K562 (cell line): Measurements from ENCODE around the gene TEX52. TPM values are rescaled to one million over a fixed set of nuclear protein-coding genes. Genes with fewer than 3 reads are reported as not detected.
A peak's percentile ranks its signal among the peaks of the same experiment; 100 is the strongest.

Experiments
- ATAC-seq: fragments of 200-7000 bp; cut with Tn5 transposase; 3 replicates; pipeline ENCODE4 v1.9.1; 2020; ENCODE audit warnings: moderate library complexity
- BruUV-seq: library from RNA; stranded (reverse); fragments of 400-500 nt; replicated peaks from 2 replicates; lab custom pipeline; 2021; lab: Mats Ljungman, UMichigan
- CTCF ChIA-PET: fragments of 300-600 bp; formaldehyde crosslinking; extraction: SDS; loops from one replicate; lab custom pipeline; 2021; ENCODE audit warnings: low intra/inter-chr PET ratio; lab: Yijun Ruan, JAX
- POLR2A ChIA-PET: fragments of 300-600, 350-650 bp; sonication (Branson Sonifier 250); formaldehyde crosslinking; extraction: SDS; loops from one replicate; lab custom pipeline; 2021; ENCODE audit warnings: antibody characterized with exemption, inconsistent platforms; lab: Yijun Ruan, JAX
- DNase-seq, 4 experiments: peaks; one replicate each; pipeline versions ENCODE4 v3.0.0 to v3.0.0-alpha.2; 2011 to 2018; ENCODE audit warnings: low spot score in 3 of 4, mixed read lengths in 3 of 4; ENCODE audit errors: extremely low read depth in 1 of 4
- FAIRE-seq: peaks from 2 replicates; lab custom pipeline; 2011; peaks lifted over from hg19 to GRCh38; lab: Jason Lieb, UNC
- H2AFZ ChIP-seq: 2 replicates; pipeline ENCODE4 v1.6.0; 2011; ENCODE audit warnings: low read depth, low read length, control low read depth, inconsistent platforms
- H3K27ac ChIP-seq: fragments of 200-600 bp; 3 replicates; pipeline ENCODE4 v1.8.0; 2011; ENCODE audit warnings: low read depth, mild to moderate bottlenecking, control low read depth, inconsistent platforms, low read length, moderate library complexity, mixed read lengths; ENCODE audit errors: extremely low read depth
- H3K27me3 ChIP-seq, 2 experiments: fragments of 300-600 bp in 1 of 2; 2 replicates in 1 of 2; 3 replicates in 1 of 2; pipeline versions ENCODE4 v1.6.0 to v1.8.0; 2011; ENCODE audit warnings: inconsistent platforms in 2 of 2, low read length in 2 of 2, mild to moderate bottlenecking in 1 of 2, mixed read lengths in 1 of 2, moderate library complexity in 1 of 2; ENCODE audit not compliant: control insufficient read depth in 2 of 2, insufficient read depth in 2 of 2
- H3K36me3 ChIP-seq: fragments of 300-600 bp; 3 replicates; pipeline ENCODE4 v1.8.0; 2011; ENCODE audit warnings: mild to moderate bottlenecking, low read length, inconsistent platforms; ENCODE audit not compliant: control insufficient read depth, insufficient read depth
- H3K4me1 ChIP-seq, 2 experiments: fragments of 200-600 bp in 1 of 2; replicated peaks in 1 of 2; 2 replicates in 1 of 2; 3 replicates in 1 of 2; pipeline versions ENCODE4 v1.5.1 to v1.8.0; 2011; ENCODE audit warnings: inconsistent platforms in 2 of 2, low read length in 2 of 2, mild to moderate bottlenecking in 1 of 2, mixed read lengths in 1 of 2, moderate library complexity in 1 of 2; ENCODE audit not compliant: control insufficient read depth in 2 of 2, insufficient read depth in 2 of 2
- H3K4me2 ChIP-seq: 2 replicates; pipeline ENCODE4 v1.6.1; 2011; ENCODE audit warnings: low read length, control low read depth, inconsistent platforms, mixed read lengths; ENCODE audit not compliant: insufficient read depth
- H3K4me3 ChIP-seq: fragments of 200-600 bp; sonication (generic), shearing (Covaris generic); 2 replicates; pipeline ENCODE4 v1.5.1; 2016; ENCODE audit warnings: control low read depth, inconsistent platforms
- H3K79me2 ChIP-seq: fragments of 200-600 bp; 3 replicates; pipeline ENCODE4 v1.8.0; 2011; ENCODE audit warnings: low read length, inconsistent platforms; ENCODE audit not compliant: control insufficient read depth, insufficient read depth
- H3K9ac ChIP-seq, 2 experiments: 2 replicates each; pipeline versions ENCODE4 v1.6.0 to v1.6.1; 2011; ENCODE audit warnings: low read depth in 2 of 2, low read length in 2 of 2, control low read depth in 1 of 2, inconsistent platforms in 1 of 2, mild to moderate bottlenecking in 1 of 2, mixed read lengths in 1 of 2; ENCODE audit not compliant: insufficient read depth in 1 of 2
- H3K9me1 ChIP-seq: one replicate; pipeline ENCODE4 v1.6.0; 2011; ENCODE audit warnings: inconsistent platforms, mild to moderate bottlenecking, low read length, moderate library complexity; ENCODE audit not compliant: control insufficient read depth, insufficient read depth
- H3K9me3 ChIP-seq: replicated peaks from 2 replicates; pipeline ENCODE4 v1.5.1; 2011; ENCODE audit warnings: low read depth, low read length, inconsistent platforms; ENCODE audit not compliant: control insufficient read depth, insufficient read depth
- H4K20me1 ChIP-seq: replicated peaks from 2 replicates; pipeline ENCODE4 v1.6.1; 2011; ENCODE audit warnings: low read length, inconsistent platforms, mixed read lengths; ENCODE audit not compliant: control insufficient read depth, insufficient read depth
- CREB1 ChIP-seq, 2 experiments: sonication (generic) in 1 of 2; formaldehyde crosslinking in 1 of 2; IDR thresholded peaks; 2 replicates each; pipeline versions ENCODE4 v1.6.1 to v1.8.0; 2012 to 2022; ENCODE audit warnings: inconsistent platforms in 1 of 2, mild to moderate bottlenecking in 1 of 2, missing genetic modification reagents in 1 of 2, moderate library complexity in 1 of 2
- EP400 ChIP-seq: fragments of 450-650 bp; IDR thresholded peaks from 2 replicates; pipeline ENCODE4 v1.6.1; 2017; ENCODE audit warnings: antibody characterized with exemption, mild to moderate bottlenecking, moderate library complexity
- KDM1A ChIP-seq, 2 experiments: fragments of 450-650 bp; IDR thresholded peaks; 2 replicates each; pipeline ENCODE4 v1.6.1; 2016; ENCODE audit warnings: mild to moderate bottlenecking in 2 of 2
- KDM5B ChIP-seq: fragments of 200-600 bp; sonication (generic); IDR thresholded peaks from 2 replicates; pipeline ENCODE4 v1.6.1; 2012; ENCODE audit warnings: low read depth, mild to moderate bottlenecking, moderate library complexity, low read length, control low read depth, inconsistent platforms; ENCODE audit not compliant: insufficient replicate concordance
- MNT ChIP-seq, 2 experiments: fragments of 450-650 bp; conservative IDR thresholded peaks; 2 replicates each; pipeline ENCODE4 v1.6.1; 2017; ENCODE audit warnings: mild to moderate bottlenecking in 2 of 2, moderate library complexity in 2 of 2
- NONO ChIP-seq, 2 experiments: fragments of 200-400 bp in 1 of 2; fragments of 450-650 bp in 1 of 2; formaldehyde crosslinking in 1 of 2; IDR thresholded peaks; 2 replicates each; pipeline ENCODE4 v1.6.1; 2017; ENCODE audit warnings: low read depth in 2 of 2, mild to moderate bottlenecking in 2 of 2, moderate library complexity in 2 of 2, low read length in 1 of 2
- PHF21A ChIP-seq: fragments of 450-650 bp; IDR thresholded peaks from 2 replicates; pipeline ENCODE4 v1.6.1; 2017; ENCODE audit warnings: low read depth, borderline replicate concordance
- SIN3A ChIP-seq, 2 experiments: fragments of 150-350 bp in 1 of 2; IDR thresholded peaks; 2 replicates each; pipeline ENCODE4 v1.6.1; 2011 to 2016; ENCODE audit warnings: borderline replicate concordance in 2 of 2, low read depth in 2 of 2, low read length in 2 of 2, mild to moderate bottlenecking in 2 of 2, moderate library complexity in 2 of 2; ENCODE audit not compliant: control insufficient read depth in 1 of 2
- ZKSCAN8 ChIP-seq: fragments of 200-800 bp; sonication (Bioruptor generic); IDR thresholded peaks from 2 replicates; pipeline ENCODE4 v1.6.1; 2016; ENCODE audit warnings: missing genetic modification characterization, missing compliant biosample characterization
- ZNF121 ChIP-seq: sonication (generic); formaldehyde crosslinking; conservative IDR thresholded peaks from 2 replicates; pipeline ENCODE4 v1.8.0; 2022; ENCODE audit warnings: missing genetic modification reagents
- WGBS: fragments of 100-300 bp; shearing (Covaris generic); methylation state at CpG from one replicate; pipeline ENCODE4 v1.1.6; 2016; ENCODE audit warnings: low coverage, mixed read lengths; ENCODE audit not compliant: insufficient coverage; ENCODE audit errors: missing lambda C conversion rate; 5-methylcytosine and 5-hydroxymethylcytosine counted together
- in situ Hi-C: fragments of 300-500 bp; cut with MboI; formaldehyde crosslinking; loops from 4 replicates; pipeline ENCODE4 v1.15.0; 2018; ENCODE audit warnings: inconsistent platforms, mixed read lengths
- intact Hi-C: fragments of 100-400 bp; cut with micrococcal nuclease; formaldehyde crosslinking; loops from 2 replicates; pipeline ENCODE4 v1.14.2; 2022
- polyA plus RNA-seq, 8 experiments: library from polyadenylated mRNA; depleted of rRNA in 4 of 8; stranded (reverse) in 5 of 8; unstranded in 3 of 8; fragments of >200 nt; fragmentation: Nextera tagmentation in 2 of 8; fragmentation: Illumina TruSeq in 1 of 8; extraction: Ambion mirVana in 2 of 8; extraction: Trizol in 1 of 8; gene quantifications; 2 replicates each; pipeline versions ENCODE4 v1.2.1 to v1.2.3, GENCODE V29; 2011 to 2014; ENCODE audit warnings: inconsistent platforms in 1 of 8, missing spikeins in 1 of 8
- total RNA-seq, 7 experiments: library from RNA; depleted of rRNA in 6 of 7; stranded (reverse); fragments of >200 nt in 6 of 7; fragmentation: Illumina TruSeq in 2 of 7; extraction: Trizol in 2 of 7; gene quantifications; 2 replicates each; pipeline versions ENCODE4 v1.2.1 to v1.2.3, GENCODE V29; 2011 to 2021; ENCODE audit warnings: low replicate concordance in 1 of 7

The TEX52 gene
- total and polyA plus RNA-seq, 9 of the 15 experiments (the other 6 are each of a cell fraction or from before 2014, with no cell fraction given): not detected

DNA sequence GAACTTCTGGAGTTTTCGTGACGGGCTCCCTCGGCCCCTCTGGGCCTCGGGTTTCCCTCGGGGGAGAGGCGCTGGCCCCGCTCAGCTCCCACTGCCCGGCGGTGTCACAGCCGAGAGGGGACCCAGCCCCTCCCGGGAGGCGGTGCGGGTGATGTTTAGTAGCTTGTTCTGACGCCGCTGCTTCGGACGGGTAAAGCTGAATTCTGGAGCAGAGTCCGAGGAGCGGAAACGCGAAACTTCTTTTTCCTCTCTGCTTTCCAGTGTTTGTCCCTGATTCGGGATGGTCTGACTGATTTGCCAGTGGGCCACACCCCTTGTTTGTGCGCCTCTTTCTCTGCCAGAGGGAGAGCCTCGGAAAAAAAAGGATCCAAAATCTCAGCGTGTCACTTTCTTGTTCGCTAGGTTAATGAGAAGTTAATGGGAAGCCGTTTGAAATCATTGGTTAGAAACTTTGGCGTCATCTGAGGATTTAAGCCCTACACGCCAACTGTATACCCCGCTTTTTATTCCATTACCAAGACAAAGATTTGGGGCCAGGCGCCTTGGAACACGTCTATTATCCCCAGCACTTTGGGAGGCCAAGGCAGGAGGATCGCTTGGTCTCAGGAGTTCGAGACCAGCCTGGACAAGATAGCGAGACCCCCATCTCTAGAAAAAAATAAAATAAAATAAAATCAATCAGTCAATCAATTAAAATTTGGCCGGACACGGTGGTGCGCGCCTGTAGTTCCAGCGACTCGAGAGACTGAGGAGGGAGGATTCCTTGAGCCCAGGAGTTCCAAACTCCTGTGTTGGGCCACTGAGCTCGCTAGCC is 34.6 kb upstream of the TEX52 start:
- Histone ChIP-seq H2AFZ (peak overlapping the region; percentile 93), H3K4me1 (peaks cover 5 to 15% of the 10 kb centered on the region in 2 experiments; a peak in 3 of 5 replicates), H3K79me2 (peaks cover 8% of the 10 kb centered on the region), H4K20me1 (no peaks in the 10 kb centered on the region), H3K4me2 (peak overlapping the region; percentile 82), H3K4me3 (peak overlapping the region; percentile 67), H3K9me1 (no peaks in the 10 kb centered on the region), H3K9me3 (no peaks in the 10 kb centered on the region), H3K9ac (peak overlapping the region; percentile 55 to 94), H3K36me3 (peaks cover 23% of the 10 kb centered on the region; the same call in 2 of the 3 replicates), H3K27ac (no peak overlapping the region), H3K27me3 (no peaks in the 10 kb centered on the region)
- ATAC-seq: peak; percentile 46
- POLR2A ChIA-PET: interaction anchor here (0.6 to 1.7 kb wide), 6 partner anchors 10 to 260 kb away, joined by 3 to 13 read pairs (median 4); no protein-coding TSS in a partner anchor
- intact Hi-C loops: no loop called here
- WGBS: 25% methylated on average over 26 of the region's 42 CpGs
- DNase-seq: peak in 2 of 4 experiments; percentile 18 to 19
- BruUV-seq: TSS peak; percentile 19
- in situ Hi-C loops: no loop called here
- CTCF ChIA-PET: interaction anchor here (0.8 kb wide), 1 partner anchor 150 kb away, joined by 5 read pairs; no protein-coding TSS in a partner anchor
- TF ChIP-seq ZKSCAN8: peak; percentile 83
- TF ChIP-seq KDM1A (IDR thresholded peaks at IDR 0.05): peak; percentile 18 to 45; a peak in 2 of 4 replicates
- 0 out of 2 replicates have a peak, but pooled peaks have one; percentile 49 for TF ChIP-seq PHF21A
- TF ChIP-seq EP400: no peak
- TF ChIP-seq MNT (conservative IDR thresholded peaks at IDR 0.05): no peak
- no peak for TF ChIP-seq CREB1 (IDR thresholded peaks at IDR 0.05)
- no peak for TF ChIP-seq CREB1 (CRISPR knock-in tag; IDR thresholded peaks at IDR 0.05)
- peak; percentile 31; the same call in 1 of the 2 replicates for TF ChIP-seq ZNF121 (CRISPR knock-in tag)
- TF ChIP-seq SIN3A (IDR thresholded peaks at IDR 0.05; ENCODE audit: borderline replicate concordance in 2 of 2, control insufficient read depth in 1 of 2, low read depth in 2 of 2, low read length in 2 of 2): 0 out of 4 replicates have a peak, but pooled peaks of 1 of the 2 experiments have one; percentile 17
- TF ChIP-seq KDM5B: peak; percentile 2
- no peak for TF ChIP-seq NONO (IDR thresholded peaks at IDR 0.05; ENCODE audit: low read depth in 2 of 2, low read length in 1 of 2)
- no peak for FAIRE-seq
